ENCODE data around the gene XRRA1.

DNA sequence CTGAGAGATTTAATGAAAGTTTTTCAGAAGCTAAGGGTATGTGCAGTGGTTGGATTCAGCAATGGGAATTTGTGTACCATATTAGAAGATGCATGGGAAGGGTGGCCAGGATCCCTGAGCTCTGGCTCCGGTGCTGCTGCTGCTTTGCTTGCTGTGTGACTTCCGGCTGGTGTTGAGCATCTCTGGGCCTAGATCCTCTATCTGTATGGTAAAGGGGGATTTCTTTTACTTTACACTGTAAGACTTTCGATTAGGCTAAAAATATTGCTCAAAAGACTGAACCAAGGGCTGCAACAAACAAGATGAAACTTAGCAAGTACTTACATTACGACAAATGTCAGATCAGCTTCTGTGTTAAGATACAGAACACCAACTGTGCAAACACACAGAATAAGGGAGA lies 39.1 kb downstream of the XRRA1 start:
- TF ChIP-seq GTF2I (CRISPR knock-in tag; conservative IDR thresholded peaks at IDR 0.05) (no peak), SP1 (CRISPR knock-in tag; conservative IDR thresholded peaks at IDR 0.05) (no peak), JAZF1 (CRISPR knock-in tag; IDR thresholded peaks at IDR 0.05) (no peak), NR2C2 (CRISPR knock-in tag; IDR thresholded peaks at IDR 0.05) (no peak), TP53 (CRISPR knock-in tag; IDR thresholded peaks at IDR 0.05) (no peak)
- TF ChIP-seq, protein P1, sequence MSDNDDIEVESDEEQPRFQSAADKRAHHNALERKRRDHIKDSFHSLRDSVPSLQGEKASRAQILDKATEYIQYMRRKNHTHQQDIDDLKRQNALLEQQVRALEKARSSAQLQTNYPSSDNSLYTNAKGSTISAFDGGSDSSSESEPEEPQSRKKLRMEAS (CRISPR knock-in tag; IDR thresholded peaks at IDR 0.05), result no peak
- TF ChIP-seq, protein P2, sequence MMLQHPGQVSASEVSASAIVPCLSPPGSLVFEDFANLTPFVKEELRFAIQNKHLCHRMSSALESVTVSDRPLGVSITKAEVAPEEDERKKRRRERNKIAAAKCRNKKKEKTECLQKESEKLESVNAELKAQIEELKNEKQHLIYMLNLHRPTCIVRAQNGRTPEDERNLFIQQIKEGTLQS (CRISPR knock-in tag; conservative IDR thresholded peaks at IDR 0.05), result no peak
- TF ChIP-seq, protein P3, sequence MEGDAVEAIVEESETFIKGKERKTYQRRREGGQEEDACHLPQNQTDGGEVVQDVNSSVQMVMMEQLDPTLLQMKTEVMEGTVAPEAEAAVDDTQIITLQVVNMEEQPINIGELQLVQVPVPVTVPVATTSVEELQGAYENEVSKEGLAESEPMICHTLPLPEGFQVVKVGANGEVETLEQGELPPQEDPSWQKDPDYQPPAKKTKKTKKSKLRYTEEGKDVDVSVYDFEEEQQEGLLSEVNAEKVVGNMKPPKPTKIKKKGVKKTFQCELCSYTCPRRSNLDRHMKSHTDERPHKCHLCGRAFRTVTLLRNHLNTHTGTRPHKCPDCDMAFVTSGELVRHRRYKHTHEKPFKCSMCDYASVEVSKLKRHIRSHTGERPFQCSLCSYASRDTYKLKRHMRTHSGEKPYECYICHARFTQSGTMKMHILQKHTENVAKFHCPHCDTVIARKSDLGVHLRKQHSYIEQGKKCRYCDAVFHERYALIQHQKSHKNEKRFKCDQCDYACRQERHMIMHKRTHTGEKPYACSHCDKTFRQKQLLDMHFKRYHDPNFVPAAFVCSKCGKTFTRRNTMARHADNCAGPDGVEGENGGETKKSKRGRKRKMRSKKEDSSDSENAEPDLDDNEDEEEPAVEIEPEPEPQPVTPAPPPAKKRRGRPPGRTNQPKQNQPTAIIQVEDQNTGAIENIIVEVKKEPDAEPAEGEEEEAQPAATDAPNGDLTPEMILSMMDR (IDR thresholded peaks at IDR 0.05), result no peak
- TF ChIP-seq, protein P4, sequence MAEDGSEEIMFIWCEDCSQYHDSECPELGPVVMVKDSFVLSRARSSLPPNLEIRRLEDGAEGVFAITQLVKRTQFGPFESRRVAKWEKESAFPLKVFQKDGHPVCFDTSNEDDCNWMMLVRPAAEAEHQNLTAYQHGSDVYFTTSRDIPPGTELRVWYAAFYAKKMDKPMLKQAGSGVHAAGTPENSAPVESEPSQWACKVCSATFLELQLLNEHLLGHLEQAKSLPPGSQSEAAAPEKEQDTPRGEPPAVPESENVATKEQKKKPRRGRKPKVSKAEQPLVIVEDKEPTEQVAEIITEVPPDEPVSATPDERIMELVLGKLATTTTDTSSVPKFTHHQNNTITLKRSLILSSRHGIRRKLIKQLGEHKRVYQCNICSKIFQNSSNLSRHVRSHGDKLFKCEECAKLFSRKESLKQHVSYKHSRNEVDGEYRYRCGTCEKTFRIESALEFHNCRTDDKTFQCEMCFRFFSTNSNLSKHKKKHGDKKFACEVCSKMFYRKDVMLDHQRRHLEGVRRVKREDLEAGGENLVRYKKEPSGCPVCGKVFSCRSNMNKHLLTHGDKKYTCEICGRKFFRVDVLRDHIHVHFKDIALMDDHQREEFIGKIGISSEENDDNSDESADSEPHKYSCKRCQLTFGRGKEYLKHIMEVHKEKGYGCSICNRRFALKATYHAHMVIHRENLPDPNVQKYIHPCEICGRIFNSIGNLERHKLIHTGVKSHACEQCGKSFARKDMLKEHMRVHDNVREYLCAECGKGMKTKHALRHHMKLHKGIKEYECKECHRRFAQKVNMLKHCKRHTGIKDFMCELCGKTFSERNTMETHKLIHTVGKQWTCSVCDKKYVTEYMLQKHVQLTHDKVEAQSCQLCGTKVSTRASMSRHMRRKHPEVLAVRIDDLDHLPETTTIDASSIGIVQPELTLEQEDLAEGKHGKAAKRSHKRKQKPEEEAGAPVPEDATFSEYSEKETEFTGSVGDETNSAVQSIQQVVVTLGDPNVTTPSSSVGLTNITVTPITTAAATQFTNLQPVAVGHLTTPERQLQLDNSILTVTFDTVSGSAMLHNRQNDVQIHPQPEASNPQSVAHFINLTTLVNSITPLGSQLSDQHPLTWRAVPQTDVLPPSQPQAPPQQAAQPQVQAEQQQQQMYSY (CRISPR knock-in tag; IDR thresholded peaks at IDR 0.05), result no peak

All from WTC11 (cell line).